T-helper 2 cell treated with Interferon-gamma antibody and Interleukin-4, amounts not matched to agents 100 ng/mL and 5 ng/mL, for 36 hours (primary cell): ENCODE measurements around the gene C1orf53. TPM values are rescaled to one million over a fixed set of nuclear protein-coding genes. Genes with fewer than 3 reads are reported as not detected.
"Not testable (repeated sequence)": the region's sequence is repeated elsewhere in the genome, so short reads cannot be mapped to it uniquely, and the experiment has no call there.

Source experiments
- intact Hi-C: fragments of 100-400 bp; cut with micrococcal nuclease; formaldehyde crosslinking; loops from one replicate; pipeline ENCODE4 v1.15.1; 2023
- total RNA-seq: library from RNA; stranded (reverse); gene quantifications from 2 replicates; pipeline ENCODE4 v1.2.3, GENCODE V29; 2022

C1orf53 gene
- total RNA-seq, result 1.3 and 1.8 TPM in 2 replicates

DNA sequence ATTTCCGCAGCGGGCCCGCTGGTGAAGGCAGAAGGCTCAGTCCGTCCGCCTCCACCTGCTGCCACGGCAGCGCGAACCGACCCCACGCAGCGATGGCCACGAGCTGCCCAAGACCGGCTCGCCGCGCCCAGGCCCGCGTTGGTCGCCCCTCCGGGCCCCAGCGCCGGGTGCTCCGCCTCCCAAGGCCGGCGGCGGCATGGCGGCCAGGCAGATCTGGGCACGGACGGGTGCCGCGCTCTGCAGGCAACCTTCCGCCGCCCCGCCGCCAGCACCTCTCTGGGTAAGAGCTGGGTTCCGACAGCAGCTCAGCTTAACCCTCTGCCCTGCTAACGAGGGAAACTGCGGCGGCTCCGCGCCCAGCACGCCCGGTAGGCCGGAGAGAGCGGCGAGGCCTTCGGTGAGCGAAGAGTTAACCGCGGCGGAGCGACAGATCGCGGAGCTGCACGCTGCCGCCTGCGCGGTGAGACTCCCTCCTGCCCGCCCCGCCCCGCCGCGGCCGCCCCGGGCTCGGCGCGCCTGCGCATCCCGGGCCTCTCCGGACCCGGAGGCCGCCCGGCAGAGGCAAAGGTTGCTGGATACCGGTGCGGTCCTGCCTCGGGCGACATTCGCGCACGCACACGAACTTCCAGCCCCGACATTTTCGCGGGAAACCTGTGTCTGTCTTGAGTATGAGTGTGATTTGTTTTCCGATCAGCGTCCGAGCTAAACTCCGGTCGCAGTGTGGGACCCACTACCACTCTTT, at the start of gene C1orf53:
TSS of gene C1orf53 (plus strand) at position 177 of the 742 bp plus-strand sequence. CDS start at position 197, 20 bp downstream.
- intact Hi-C loops, result loop anchor here (1.0 to 5.0 kb wide), 4 partner anchors 9 to 255 kb away; partner anchors contain the start of genes DENND1B and NEK7

DNA sequence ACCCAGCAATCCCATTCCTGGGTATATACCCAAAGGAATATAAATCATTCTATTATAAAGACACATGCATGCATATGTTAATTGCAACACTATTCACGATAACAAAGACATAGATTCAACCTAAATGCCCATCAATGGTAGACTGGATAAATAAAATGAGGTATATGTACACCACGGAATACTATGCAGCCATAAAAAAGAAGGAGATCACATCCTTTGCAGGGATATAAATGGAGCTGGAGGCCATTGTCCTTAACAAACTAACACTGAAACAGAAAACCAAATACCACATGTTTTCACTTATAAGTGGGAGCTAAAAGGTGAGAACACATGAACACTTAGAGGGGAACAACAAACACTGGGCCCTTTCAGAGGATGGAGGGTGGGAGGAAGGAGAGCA, 46.7 kb upstream of the C1orf53 start:
- intact Hi-C loops, result not testable (repeated sequence)

DNA sequence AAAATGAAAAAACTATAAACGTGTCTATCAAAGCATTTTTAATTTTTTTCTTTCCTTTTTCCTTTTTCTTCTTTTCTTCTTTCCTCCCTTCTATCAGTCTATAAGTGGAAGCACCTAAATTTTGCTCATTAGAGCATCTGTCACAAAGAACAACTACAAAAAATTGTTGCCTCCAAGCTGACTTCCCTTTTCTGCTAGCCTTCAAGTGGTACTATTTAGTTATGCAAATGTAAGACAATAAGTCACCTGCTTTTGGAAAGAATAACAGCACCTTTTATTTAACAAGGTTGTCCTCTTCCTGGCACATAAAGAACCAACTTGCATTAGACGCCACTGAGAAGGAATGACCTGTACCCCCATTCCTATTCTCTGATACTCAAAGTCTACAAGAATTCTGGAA, 45.0 kb upstream of the C1orf53 start:
- intact Hi-C loops, result no loop called here

DNA sequence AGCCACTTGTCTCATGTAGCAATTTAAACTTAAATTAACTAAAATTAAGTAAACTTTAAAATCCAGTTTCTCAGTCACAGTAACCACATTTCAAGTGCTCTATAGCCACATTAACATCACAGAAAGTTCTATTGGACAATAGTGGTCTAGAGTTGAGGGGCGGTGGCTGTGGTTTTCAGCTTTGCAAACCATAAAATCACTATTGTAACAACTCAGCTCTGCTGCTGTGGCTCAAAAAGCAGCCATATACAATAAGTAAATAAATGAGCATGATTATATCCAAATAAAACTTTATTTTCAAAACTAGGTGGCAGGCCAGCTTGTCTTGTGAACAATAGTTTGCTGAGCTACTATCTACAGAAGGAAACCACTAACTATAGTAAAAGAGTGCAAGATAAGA, 43.4 kb upstream of the C1orf53 start:
- intact Hi-C loops, result no loop called here

DNA sequence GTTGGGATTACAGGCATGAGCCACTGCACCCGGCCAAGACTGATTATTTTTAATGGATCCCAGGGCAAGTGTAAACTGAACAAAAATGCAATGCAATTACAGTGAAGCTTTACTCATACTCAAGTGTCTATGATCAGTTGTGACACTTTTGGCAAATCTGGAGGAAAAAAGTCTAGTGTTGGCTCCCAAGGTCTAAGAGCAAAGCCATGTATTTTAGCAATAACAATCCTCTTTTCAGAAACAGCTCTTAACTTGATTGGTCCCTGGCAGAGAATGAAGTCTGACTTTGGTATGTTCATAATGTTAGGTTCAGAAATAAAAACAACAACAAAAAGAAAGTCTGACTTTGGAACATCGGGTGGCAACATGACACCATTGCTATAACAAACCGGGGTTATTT, 40.2 kb upstream of the C1orf53 start:
- intact Hi-C loops, result loop anchor here (10.0 kb wide), 1 partner anchor 177 kb away; no protein-coding TSS in a partner anchor

DNA sequence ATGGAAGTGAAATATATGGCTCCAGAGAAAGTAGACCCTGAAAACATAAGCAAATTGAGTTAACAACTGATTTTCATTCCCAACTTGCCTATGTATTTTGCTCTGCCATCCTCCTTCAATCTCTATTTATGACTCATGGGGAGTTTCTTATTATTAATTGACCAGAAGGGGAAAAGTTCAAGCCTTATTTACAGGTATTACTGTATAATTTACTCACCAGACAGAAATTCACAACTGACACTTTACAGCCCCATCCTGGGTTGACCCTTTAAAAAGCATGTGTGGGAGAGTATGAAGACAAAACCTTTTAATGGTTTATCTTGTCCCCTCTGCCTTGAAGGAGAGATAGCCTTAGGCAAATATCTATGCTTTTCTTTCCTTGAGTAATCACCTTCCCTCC, 39.8 kb upstream of the C1orf53 start:
- intact Hi-C loops, result loop anchor here (10.0 kb wide), 1 partner anchor 178 kb away; no protein-coding TSS in a partner anchor

DNA sequence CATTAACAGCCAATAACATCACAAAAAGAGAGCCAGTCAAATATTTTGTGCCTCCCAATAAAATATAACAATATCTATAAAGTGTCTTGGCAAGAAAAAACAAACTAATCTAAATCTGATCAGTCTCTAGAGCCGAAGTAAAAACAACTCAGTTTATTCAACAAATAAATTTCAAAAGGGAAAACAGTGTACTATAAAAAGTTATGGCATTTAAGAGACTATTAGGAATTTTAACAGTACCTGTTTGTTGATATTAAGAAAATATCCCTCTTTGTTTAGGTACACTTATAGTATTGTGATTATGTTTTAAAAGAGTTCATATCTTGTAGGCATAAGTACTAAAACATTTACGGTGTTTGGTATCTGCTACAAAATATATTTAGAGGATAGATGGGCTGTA, 36.6 kb upstream of the C1orf53 start:
- intact Hi-C loops, result loop anchor here (5.0 to 10.0 kb wide), 2 partner anchors 89 to 181 kb away; partner anchors contain the start of gene DENND1B

DNA sequence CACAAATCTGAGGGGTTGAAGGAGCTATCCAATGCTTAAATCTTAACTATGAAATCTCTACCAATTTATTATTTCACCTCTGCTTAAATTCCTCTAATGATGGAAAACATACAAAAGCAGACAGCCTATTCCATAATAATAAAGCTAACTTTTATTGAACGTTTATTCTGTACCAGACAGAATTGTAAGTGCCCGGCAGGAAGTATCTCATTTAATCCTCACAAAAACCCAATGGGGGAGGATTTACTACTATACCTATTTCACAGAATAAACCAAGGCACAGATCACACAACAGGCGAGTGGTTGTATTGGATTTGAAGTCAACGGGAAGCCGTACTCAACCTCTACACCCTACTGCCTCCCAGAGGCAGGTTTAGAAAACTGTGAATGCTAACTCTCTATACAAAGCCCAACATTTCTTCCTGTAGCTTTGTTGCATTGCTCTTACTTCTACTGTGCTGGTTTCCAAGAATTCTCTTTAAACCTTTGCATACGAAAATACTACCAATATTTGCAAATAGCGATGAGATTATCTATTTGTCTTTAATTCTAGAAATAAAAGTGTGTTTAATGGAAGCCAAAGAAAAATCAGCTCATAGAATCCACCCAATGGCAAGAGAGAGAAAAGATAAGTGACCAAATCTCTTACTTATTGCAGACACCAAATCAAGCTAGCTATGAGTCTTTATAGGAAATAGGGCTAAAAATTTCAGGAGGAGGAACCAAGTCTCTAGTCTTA, 33.5 kb upstream of the C1orf53 start:
- intact Hi-C loops, result loop anchor here (1.0 to 10.0 kb wide), 5 partner anchors 92 to 348 kb away; partner anchors contain the start of gene DENND1B

DNA sequence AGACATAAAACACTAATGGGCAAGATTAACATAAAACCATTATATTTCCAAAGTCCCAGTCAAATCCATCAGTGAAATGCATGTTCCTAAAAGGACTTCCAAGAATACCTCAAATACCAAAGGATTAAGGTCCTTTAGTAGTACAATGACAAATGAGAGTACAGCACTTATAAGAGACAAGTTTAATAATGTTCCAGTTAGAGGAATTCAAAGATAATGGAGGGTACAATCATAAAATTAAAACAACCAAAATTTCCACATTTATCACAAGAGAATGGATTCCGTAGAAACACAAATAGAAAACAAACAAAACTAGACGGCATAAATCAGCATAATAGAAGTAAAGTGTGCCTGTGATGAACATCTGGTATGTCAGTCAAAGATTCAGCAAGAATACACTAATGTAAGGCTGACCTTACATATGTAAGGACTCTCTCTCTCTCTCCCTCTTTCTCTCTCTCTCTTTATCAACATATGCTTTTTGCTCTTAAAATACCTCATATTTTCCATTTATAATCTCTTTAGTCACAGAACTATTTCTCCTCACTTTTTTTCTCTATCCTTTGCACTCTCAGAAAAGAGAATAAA, 32.8 kb upstream of the C1orf53 start:
- intact Hi-C loops, result loop anchor here (1.0 to 10.0 kb wide), 5 partner anchors 92 to 348 kb away; partner anchors contain the start of gene DENND1B

DNA sequence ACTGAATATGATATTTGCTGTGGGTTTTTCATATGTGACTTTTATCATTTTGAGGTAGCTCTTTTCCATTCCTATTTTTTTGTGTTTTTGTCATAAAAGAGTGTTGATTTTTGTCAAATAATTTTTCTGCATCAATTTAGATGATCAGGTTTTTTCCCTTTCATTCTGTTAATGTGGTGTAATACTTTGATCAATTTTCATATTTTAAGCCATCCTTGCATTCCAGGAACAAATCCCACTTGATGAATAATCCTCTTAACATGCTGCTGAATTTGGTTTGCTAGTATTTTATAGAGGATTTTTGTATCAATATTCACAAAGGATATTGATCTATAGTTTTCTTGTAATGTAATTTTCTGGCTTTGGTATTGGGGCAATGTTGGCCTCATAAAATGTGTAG, 25.5 kb upstream of the C1orf53 start:
- intact Hi-C loops, result no loop called here

DNA sequence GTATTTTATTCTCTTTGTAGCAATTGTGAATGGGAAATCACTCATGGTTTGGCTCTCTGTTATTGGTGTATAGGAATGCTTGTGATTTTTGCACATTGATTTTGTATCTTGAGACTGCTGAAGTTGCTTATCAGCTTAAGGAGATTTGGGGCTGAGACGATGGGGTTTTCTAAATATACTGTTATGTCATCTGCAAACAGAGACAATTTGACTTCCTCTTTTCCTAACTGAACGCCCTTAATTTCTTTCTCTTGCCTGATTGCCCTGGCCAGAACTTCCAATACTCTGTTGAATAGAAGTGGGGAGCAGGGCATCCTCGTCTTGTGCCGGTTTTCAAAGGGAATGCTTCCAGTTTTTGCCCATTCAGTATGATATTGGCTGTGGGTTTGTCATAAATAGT, 22.0 kb upstream of the C1orf53 start:
- intact Hi-C loops, result not testable (repeated sequence)

DNA sequence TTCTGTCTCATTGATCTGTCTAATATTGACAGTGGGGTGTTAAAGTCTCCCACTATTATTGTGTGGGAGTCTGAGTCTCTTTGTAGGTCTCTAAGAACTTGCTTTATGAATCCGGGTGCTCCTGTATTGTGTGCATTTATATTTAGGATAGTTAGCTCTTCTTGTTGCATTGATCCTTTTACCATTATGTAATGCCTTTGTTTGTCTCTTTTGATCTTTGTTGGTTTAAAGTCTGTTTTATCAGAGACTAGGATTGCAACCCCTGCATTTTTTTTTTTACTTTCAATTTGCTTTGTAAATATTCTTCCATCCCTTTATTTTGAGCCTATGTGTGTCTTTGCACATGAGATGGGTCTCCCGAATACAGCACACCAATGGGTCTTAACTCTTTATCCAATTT, 20.2 kb upstream of the C1orf53 start:
- intact Hi-C loops, result not testable (repeated sequence)

DNA sequence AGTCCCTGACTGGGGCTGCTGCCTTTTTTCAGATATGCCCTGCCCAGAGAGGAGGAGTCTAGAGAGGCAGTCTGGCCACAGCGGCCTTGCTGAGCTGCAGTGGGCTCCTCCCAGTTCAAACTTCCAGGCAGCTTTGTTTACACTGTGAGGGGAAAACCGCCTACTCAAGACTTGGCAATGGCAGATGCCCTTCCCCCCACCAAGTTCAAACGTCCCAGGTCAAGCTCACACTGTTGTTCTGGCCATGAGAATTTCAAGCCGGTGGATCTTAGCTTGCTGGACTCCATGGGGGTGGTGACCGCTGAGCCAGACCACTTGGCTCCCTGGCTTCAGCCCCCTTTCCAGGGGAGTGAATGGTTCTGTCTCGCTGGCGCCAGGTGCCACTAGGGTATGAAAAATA, 18.3 kb upstream of the C1orf53 start:
- intact Hi-C loops, result no loop called here

DNA sequence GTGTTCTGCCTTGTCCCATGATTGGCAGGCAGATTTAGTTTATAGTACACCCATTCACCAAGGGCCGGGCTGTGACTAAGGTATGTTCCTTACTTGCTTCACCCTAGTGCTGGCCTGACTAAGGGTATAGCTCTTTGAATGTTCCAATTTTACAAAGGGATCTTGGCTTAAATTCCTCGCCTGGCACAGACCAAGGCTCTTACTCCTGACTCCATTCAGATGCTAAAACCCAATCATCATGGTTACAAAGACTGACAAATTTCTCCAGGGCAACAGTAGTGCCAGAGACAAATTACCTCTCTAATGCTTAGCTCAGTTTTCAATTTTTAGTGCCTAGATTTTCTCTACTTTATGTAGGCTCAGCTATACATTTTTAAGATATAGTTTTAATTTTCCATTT, 11.5 kb upstream of the C1orf53 start:
- intact Hi-C loops, result no loop called here

DNA sequence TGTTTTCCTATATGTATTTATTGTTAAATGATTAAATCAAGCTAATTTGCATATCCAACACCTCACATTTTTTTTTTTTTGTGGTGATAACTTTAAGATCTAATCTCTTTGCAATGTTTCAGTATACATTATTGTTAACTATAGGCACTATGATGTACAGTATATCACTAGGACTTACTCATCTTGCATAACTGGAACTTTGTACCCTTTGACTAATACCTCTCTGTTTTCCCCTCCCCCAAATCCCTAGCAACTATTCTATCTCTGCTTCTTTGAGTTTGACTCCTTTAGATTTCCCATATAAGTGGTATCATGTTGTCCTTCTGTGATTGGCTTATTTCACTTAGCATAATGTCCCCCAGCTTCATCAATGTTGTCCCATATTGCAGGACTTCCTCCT, 9.7 kb upstream of the C1orf53 start:
- intact Hi-C loops, result no loop called here

DNA sequence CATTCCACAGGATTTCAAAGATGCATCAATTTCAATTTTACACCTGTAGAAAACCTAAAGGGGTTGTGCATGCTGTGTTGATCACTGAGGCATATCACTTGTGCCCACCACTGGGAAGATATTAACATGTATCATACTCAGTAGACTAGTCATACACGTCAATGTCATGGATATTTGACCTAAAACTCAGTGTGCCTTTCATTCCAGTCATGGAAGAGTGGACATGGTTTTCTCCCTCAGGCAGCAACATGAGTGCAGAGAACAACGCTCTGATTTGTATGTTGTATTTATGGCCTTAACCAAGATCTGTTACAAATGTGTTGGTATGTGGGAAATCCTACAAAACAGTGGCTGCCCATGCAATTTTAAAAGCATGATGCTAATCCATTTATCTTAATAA, 6.1 kb upstream of the C1orf53 start:
- intact Hi-C loops, result no loop called here

DNA sequence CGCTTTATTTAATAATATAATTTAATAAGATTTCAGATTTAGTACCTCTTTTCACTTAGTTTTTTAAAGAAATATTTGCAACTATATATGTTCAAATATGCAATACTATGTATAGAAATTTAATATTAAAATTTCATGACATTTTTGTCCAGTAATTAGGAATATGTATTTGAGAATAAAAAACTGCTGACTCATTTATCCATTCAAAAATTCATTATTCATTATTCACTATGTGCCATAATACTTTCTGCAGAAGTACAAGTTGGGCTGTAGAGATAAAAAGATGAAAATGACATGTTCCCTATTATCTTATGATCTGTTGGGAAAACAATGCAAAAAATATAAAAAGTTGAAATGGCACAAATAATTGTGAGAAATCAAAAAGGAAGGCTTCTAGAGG, 3.4 kb upstream of the C1orf53 start:
- intact Hi-C loops, result no loop called here

DNA sequence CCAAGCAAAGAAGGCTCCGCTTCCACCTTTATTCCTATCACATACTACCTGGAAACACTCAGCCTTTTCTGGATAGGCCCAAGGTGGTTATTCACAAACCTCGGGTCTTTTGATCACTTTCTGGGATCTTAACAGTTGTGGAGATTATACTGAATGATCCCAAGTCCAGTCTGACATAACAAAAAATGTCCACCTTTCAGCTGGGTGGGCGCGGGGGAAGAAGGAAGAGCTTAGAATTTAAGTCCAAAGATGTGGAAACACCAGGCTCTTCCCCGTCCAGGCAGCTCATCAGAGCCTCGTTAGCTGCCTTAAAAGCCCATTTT, 338 bp upstream of the C1orf53 start:
- intact Hi-C loops, result loop anchor here (1.0 to 5.0 kb wide), 4 partner anchors 9 to 255 kb away; partner anchors contain the start of genes DENND1B and NEK7

DNA sequence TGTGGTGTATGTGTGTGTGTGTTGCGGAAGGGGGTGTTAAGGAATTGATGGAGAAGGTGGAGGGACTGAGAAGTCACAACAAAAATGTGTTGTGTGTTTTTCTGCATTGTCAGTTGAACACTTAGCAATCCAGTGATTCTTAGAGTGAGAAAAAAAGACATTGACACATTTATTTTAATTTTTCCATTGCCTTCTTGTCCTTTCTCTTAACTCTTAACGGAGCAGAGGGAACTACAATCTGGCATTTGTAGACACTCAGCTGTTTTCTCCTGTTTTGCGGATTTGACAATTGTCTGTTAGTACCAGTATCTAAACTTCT, 725 bp downstream of the C1orf53 start:
- intact Hi-C loops, result loop anchor here (2.0 to 5.0 kb wide), 3 partner anchors 16 to 254 kb away; partner anchors contain the start of genes DENND1B and NEK7

DNA sequence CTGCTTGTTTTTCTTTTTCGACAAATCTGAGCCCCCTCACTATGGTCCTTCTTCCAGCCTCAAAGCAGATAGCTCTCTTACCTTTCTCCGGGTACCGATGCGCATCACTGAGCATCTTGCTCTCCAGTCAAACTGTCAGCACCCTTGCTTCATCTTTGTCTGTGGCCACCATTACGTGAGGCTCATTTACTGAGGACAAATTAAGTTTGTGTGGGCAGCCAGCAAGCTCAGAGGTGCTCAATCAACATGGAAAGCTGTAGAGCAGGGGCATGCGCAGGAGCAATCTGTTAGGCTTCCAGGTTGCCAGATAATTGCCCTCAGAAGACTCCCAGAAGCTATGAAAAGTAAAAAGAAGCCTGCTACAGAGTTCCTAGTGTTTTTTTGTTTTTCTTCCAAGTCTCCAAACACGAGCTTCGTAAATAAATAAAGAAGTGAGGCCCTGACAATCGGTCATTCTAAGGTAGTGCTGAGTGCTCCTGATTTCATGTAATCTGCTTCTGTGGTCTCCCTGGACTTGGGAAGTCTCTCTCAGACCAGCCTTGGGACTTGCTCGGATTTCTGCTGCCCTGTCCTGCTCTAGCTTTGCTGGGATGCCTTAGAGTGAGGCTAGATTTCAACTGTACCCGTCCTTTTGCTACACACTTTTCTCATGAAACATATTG, 1.8 kb downstream of the C1orf53 start:
- intact Hi-C loops, result loop anchor here (5.0 kb wide), 1 partner anchor 253 kb away; the partner anchor contains the start of gene NEK7

DNA sequence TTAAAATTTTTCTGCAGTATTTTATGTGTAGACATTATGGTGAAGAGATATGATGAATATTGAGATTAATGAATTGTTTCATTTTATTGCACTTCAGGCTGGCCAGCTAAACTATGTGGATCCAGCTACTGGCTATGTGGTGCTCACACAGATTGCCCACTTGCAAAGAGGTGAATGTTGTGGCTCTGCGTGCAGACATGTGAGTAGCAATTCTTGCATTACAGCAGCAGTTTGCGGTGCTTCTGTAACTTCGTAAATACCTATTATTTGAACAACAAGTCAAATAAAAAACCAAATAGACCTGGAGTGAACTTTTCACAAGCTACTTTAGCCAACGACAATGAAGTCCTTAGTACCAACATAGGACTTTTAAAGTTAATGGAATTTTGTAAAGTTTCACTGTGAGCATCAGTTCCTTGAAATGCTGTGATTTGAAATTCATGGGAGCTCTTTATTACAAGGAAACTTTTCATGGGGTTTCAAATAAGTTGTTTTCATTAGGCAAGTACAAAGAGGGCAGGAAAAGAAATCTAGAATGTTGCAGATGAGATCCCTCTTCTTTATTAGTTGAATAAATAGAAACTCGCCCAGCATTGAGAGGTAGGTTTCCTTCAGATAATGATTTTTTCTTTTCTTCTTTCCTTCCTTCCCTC, 3.4 kb downstream of the C1orf53 start:
- intact Hi-C loops, result no loop called here
